Ishikawa (cell line): ENCODE measurements around the gene MTMR8.

Source experiments
- EP300 ChIP-seq: IDR thresholded peaks from 2 replicates; pipeline ENCODE4 v1.6.1; 2012; ENCODE audit warnings: borderline replicate concordance
- FOXM1 ChIP-seq: IDR thresholded peaks from 2 replicates; pipeline ENCODE4 v1.6.1; 2012; ENCODE audit warnings: low read depth, borderline replicate concordance
- NFIC ChIP-seq: IDR thresholded peaks from 2 replicates; pipeline ENCODE4 v1.6.1; 2012
- RAD21 ChIP-seq: IDR thresholded peaks from 2 replicates; pipeline ENCODE4 v1.6.1; 2012; ENCODE audit warnings: low read depth
- TF ChIP-seq, protein P1 (sequence below): IDR thresholded peaks from 2 replicates; pipeline ENCODE4 v1.6.1; 2012

DNA sequence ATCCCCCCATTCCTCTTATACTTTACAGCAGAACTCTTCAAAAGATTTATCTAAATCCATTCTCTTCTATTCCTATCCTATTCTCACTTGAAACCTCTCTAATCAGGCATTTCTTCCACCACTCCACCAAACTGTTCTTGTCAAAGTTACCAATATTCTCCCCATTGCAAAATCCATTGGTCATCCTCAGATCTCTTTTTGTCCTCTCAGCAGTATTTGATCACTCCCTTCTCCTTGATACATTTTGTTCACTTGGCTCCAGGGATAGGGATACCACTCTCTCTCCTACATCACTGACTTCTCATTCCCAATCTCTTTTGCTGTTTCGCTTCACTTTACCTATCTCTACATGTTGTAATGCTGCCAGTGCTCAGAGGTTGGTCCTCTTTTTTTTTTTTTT lies 2.8 kb upstream of the MTMR8 start:
- TF ChIP-seq, protein P1, sequence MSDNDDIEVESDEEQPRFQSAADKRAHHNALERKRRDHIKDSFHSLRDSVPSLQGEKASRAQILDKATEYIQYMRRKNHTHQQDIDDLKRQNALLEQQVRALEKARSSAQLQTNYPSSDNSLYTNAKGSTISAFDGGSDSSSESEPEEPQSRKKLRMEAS = no peak
- no peak for TF ChIP-seq EP300
- TF ChIP-seq RAD21 = no peak
- TF ChIP-seq FOXM1 = no peak
- no peak for TF ChIP-seq NFIC
